ENCODE measurements around the gene C3orf52. TPM values are rescaled to one million over a fixed set of nuclear protein-coding genes. Genes with fewer than 3 reads are reported as not detected.

The C3orf52 gene
- total and polyA plus RNA-seq, 10 of the 15 experiments (the other 5 are each of a cell fraction or from before 2014, with no cell fraction given): 0.15 to 1.9 (median 0.73) TPM

DNA sequence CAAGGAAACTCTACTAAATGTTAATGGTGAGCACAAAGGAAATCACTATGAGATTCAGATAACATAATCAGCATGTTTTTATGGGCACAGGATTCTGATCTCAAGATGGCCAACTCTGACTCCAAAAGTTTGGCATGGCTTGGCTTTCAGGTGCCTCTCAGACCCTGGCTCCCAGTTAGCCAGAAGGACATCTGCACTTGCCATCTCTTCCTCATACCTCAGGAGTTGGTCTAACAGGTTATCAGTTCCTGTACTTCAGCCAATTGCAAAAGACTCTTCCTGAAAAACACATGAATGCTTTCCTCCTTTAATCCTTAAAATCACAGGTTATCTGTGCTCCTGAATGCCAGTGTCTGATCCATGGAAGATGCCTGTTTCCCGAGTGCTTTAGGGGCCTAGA lies 26.7 kb upstream of the C3orf52 start:
- POLR2A ChIA-PET: no interaction called here
- H4K20me1 ChIP-seq (ENCODE audit: control insufficient read depth, insufficient read depth): no peaks in the 10 kb centered on the region
- SMC1A ChIA-PET (ENCODE audit: uncharacterized antibody, unreplicated experiment): no interaction called here
- RAD21 ChIA-PET (ENCODE audit: unreplicated experiment): no interaction called here
- TF ChIP-seq TBL1XR1 (IDR thresholded peaks at IDR 0.05; ENCODE audit: low read depth, low read length) (no peak), MEF2A (IDR thresholded peaks at IDR 0.05; ENCODE audit: insufficient read depth, low read depth, low read length) (no peak), ASH2L (IDR thresholded peaks at IDR 0.05; ENCODE audit: borderline replicate concordance, low read depth) (no peak), FOXM1 (IDR thresholded peaks at IDR 0.05; ENCODE audit: low read depth, low read length) (no peak), NFIC (IDR thresholded peaks at IDR 0.05; ENCODE audit: low read depth, low read length) (no peak), DPF2 (IDR thresholded peaks at IDR 0.05) (no peak), FOXK2 (IDR thresholded peaks at IDR 0.05) (no peak), CBX5 (IDR thresholded peaks at IDR 0.05; ENCODE audit: low read depth) (no peak)
- TF ChIP-seq, protein P1, sequence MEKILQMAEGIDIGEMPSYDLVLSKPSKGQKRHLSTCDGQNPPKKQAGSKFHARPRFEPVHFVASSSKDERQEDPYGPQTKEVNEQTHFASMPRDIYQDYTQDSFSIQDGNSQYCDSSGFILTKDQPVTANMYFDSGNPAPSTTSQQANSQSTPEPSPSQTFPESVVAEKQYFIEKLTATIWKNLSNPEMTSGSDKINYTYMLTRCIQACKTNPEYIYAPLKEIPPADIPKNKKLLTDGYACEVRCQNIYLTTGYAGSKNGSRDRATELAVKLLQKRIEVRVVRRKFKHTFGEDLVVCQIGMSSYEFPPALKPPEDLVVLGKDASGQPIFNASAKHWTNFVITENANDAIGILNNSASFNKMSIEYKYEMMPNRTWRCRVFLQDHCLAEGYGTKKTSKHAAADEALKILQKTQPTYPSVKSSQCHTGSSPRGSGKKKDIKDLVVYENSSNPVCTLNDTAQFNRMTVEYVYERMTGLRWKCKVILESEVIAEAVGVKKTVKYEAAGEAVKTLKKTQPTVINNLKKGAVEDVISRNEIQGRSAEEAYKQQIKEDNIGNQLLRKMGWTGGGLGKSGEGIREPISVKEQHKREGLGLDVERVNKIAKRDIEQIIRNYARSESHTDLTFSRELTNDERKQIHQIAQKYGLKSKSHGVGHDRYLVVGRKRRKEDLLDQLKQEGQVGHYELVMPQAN (conservative IDR thresholded peaks at IDR 0.05): no peak
- TF ChIP-seq, protein P2, sequence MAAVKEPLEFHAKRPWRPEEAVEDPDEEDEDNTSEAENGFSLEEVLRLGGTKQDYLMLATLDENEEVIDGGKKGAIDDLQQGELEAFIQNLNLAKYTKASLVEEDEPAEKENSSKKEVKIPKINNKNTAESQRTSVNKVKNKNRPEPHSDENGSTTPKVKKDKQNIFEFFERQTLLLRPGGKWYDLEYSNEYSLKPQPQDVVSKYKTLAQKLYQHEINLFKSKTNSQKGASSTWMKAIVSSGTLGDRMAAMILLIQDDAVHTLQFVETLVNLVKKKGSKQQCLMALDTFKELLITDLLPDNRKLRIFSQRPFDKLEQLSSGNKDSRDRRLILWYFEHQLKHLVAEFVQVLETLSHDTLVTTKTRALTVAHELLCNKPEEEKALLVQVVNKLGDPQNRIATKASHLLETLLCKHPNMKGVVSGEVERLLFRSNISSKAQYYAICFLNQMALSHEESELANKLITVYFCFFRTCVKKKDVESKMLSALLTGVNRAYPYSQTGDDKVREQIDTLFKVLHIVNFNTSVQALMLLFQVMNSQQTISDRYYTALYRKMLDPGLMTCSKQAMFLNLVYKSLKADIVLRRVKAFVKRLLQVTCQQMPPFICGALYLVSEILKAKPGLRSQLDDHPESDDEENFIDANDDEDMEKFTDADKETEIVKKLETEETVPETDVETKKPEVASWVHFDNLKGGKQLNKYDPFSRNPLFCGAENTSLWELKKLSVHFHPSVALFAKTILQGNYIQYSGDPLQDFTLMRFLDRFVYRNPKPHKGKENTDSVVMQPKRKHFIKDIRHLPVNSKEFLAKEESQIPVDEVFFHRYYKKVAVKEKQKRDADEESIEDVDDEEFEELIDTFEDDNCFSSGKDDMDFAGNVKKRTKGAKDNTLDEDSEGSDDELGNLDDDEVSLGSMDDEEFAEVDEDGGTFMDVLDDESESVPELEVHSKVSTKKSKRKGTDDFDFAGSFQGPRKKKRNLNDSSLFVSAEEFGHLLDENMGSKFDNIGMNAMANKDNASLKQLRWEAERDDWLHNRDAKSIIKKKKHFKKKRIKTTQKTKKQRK (IDR thresholded peaks at IDR 0.05; ENCODE audit: low read depth, low read length): no peak
- no peaks in the 10 kb centered on the region for H3K79me2 ChIP-seq (ENCODE audit: control insufficient read depth, insufficient read depth, low read length)
- in situ Hi-C loops (cut with MboI): no loop called here
- H3K27me3 ChIP-seq (replicated peaks in 1 of 2; ENCODE audit: control insufficient read depth in 2 of 2, insufficient read depth in 2 of 2, low read length in 1 of 2): no peaks in the 10 kb centered on the region
- intact Hi-C loops (cut with micrococcal nuclease; ENCODE audit: unreplicated experiment): no loop called here
- ATAC-seq: no peak
- CTCF ChIA-PET: no interaction called here
- no peak overlapping the region for H3K9ac ChIP-seq (ENCODE audit: control insufficient read depth, insufficient read depth, low read length)
- 0% methylated on average over 1 of the region's 1 CpG for WGBS (ENCODE audit: insufficient coverage, insufficient replicate concordance, low lambda C conversion rate, missing lambda C conversion rate)
- H3K4me1 ChIP-seq (ENCODE audit: control insufficient read depth, insufficient read depth, low read length): no peaks in the 10 kb centered on the region
- FAIRE-seq: no peak
- no peak overlapping the region for H2AFZ ChIP-seq (ENCODE audit: control insufficient read depth, low read depth, low read length)
- no peaks in the 10 kb centered on the region for H3K9me3 ChIP-seq (replicated peaks; ENCODE audit: control insufficient read depth, insufficient read depth, low read length)
- H3K27ac ChIP-seq (ENCODE audit: control insufficient read depth, insufficient read depth): no peak overlapping the region
- H3K4me2 ChIP-seq (ENCODE audit: control insufficient read depth, insufficient read depth): no peak overlapping the region
- H3K4me3 ChIP-seq: no peak overlapping the region
- H3K36me3 ChIP-seq (ENCODE audit: control insufficient read depth in 2 of 2, insufficient read depth in 2 of 2, low read length in 1 of 2): no peaks in the 10 kb centered on the region
- BruUV-seq (replicated peaks): no TSS peak
- no peak for DNase-seq (ENCODE audit: low read depth, low spot score)
